TTC549 (cell line): Measurements from ENCODE around the gene CAPSL.
"Not testable (repeated sequence)": the region's sequence is repeated elsewhere in the genome, so short reads cannot be mapped to it uniquely, and the experiment has no call there.

ENCODE experiments used
- FAIRE-seq: peaks from 2 replicates; lab custom pipeline; 2012; peaks lifted over from hg19 to GRCh38; lab: Jason Lieb, UNC

CAPSL gene

GRCh38 chr5:35938568-35939227, at the start of gene CAPSL:
Gene CAPSL, minus strand, starts transcription at chr5:35938622. Its CDS starts 17,502 bp downstream, at chr5:35921120.
- no peak for FAIRE-seq

DNA sequence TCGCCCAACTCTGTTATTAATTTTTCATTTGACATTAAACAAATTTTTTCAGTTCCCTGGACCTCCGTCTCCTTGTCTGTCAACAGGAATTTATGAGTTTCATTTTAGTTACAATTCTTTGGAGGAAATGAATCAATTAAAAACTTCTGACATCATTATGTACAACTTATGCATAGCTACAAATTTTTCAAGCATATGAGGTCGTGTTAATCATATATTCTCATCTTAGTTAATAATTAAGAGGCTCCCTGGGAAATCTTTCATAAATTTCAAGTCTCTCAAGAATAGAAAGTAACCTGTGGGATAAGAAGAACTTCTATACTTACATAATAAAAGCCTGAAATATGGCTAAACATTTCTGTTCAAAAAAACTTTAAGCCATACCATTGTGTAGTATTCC, 49.4 kb upstream of the CAPSL start:
- no peak for FAIRE-seq

DNA sequence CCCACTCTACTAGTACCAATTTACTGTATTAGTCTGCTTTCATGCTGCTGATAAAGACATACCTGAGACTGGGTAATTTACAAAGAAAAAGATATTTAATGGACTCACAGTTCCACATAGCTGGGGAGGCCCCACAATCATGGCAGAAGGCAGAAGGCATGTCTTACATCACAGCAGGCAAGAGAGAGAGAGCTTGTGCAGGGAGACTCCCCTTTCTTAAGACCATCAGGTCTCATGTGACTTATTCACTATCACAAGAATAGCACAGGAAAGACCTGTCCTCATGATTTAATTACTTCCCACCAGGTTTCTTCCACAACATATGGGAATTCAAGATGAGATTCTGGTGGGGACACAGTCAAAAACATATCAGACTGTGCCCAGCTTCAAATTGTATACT, 41.3 kb upstream of the CAPSL start:
- FAIRE-seq: no peak

DNA sequence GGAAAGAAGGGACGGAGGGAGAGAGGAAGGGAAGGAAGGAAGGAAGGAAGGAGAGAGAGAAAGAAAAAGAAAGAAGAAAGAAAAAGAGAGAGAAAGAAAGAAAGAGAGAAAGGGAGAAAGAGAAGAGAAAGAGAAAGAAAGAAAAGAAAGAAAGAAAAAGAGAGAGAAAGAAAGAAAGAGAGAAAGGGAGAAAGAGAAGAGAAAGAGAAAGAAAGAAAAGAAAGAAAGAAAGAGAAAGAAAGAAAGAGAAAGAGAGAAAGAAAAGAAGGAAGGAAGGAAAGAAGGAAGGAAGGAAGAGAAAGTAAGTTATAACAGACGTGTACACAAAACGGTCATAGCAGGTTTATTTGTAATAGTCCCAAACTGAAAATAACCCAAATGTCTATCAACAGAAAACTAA, 38.4 kb upstream of the CAPSL start:
- not testable (repeated sequence) for FAIRE-seq

- FAIRE-seq: no peak
Measured at GRCh38 chr5:35974570-35974969, 36.1 kb upstream of the CAPSL start.

DNA sequence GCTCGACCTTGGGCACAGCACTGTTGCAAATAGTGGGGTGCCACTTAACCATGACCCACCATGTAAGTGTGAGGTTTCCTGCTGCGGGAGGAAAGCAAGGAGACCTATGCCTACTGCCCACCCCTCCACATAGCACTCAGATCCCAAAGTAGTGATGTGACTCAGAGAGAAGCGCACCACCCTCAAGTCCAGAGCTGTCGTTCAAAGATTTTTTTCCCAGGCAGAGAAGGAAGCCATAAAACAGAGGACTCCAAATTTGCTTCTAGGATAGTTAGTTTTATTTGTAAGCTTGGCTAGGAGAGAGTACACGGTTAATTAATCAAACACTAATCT, 33.4 kb upstream of the CAPSL start:
- no peak for FAIRE-seq

GRCh38 chr5:35971186-35971877, 32.9 kb upstream of the CAPSL start:
- no peak for FAIRE-seq

DNA sequence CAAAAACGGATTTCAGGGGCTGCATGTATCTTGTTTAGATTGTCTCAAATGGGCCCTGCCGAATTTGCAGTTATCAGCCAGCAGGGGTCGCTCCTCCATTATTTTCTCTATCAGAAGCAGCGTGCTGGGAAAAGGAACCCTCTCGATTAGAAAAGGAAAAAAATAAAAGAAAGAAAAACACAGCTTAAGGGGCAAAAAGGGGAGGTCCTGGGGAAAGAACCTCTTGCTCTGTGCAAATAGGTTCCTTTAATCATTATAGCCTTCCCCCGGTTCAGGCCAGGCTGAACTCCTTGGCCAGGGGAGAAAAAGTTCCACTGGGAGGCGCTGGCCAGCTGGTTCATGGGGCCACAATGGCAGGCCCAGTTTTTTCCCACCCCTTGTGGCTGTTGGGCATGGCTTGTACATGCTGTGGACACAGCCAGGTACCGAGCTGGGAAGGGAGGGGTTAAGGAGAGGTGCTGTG, 25.0 kb upstream of the CAPSL start:
- no peak for FAIRE-seq

GRCh38 chr5:35960328-35960727, 21.9 kb upstream of the CAPSL start:
- FAIRE-seq: no peak

DNA sequence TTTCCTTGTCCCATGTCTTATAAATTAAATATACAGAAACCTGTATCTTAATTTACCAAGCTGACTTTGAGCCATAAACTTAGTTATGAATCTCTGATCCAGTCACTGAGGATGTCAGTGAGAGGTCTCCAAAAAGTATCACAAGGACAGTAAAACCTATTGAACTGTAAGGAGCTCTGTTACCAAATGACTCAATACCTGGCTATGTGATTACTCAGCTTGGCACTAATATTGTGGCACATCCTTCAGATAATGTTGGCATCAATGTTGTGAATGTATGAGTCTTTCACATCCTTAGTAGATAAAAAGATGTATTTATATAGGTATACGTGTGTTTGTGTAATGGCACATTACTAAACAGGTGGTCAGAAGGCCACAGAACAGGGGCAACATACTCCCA, 18.0 kb upstream of the CAPSL start:
- no peak for FAIRE-seq

DNA sequence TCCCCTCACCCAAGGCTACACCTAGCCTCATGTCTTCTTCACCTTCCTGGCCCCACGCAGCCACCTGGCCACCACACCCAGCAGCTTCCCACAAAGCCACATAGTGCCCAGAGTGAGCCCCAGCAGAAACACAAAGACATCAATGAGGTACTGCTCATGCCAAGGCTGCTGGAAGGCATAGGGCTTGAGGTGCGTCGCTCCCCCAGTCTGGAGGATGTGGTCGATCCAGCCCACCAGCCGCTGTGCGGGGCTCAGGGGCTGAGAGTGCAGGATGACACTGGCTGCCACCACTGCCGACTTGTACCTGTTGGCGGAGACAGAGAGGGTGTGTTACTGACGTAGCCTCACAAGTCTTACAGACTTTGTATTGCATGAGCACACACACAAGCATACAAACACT, 15.8 kb upstream of the CAPSL start:
- FAIRE-seq: no peak

DNA sequence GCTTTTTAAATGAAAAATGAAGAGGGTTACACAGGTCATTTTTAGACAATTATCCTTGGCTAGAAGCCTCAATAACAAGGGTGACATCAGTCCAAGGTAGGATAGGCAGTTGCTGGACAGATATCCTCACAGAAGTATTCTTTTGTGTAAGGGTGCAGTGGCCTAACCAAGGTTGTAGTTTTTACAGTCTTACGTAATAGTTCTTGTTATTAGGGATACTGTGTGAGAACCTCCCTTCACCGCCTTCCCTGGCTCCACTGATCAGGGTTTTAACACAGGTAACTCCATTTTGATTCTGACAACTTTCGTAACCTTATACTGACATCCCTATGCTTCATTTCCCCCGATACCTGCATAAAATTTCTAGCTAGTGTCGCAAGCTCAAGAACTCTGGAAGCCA, 8.7 kb upstream of the CAPSL start:
- no peak for FAIRE-seq

GRCh38 chr5:35939639-35940038, 1.2 kb upstream of the CAPSL start:
- no peak for FAIRE-seq

GRCh38 chr5:35926389-35927051, 11.9 kb downstream of the CAPSL start:
- FAIRE-seq: no peak

- no peak for FAIRE-seq
Measured at GRCh38 chr5:35924950-35925722, 13.3 kb downstream of the CAPSL start.

- no peak for FAIRE-seq
Measured at GRCh38 chr5:35924122-35924949, 14.1 kb downstream of the CAPSL start.

DNA sequence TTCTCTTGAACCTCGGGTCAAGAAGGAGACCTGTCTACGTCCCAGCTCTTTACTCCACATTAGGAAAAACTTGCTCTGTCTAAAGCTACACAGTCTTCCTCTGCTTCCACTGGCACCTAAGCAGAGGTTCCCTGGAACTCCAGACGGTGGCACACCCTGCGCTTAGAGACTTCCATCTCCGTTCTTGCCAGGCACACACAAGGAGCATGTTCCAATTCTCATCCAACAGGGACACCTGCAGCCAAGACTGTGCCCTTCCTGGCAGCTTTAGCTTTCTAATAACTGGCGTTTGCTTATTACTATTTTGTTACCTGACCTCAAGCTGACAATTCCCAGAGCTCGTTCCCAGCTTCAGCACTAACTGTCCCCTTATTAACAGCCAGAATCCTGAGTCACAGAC, 16.0 kb downstream of the CAPSL start:
- no peak for FAIRE-seq

- FAIRE-seq: no peak
Measured at GRCh38 chr5:35921930-35922329, 16.5 kb downstream of the CAPSL start.

DNA sequence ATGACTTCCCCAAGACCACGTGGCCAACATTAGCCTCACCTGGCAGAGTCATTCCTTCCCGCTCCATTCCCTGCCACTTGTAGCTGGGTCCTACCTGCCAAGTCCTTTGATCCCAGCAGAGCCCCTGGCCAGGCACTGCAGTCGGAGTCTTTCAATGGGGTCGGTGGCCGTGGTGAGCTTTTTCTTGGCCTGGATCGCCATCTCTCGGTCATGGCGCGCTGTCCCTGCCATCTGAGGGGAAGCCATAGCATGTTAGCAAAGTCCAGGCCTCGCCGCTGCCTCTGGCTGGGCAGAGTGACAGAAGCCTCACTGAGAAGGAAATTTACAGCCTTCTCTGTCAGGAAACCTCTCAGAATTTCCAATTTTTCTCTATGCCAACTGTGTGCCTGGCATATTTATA, 17.5 kb downstream of the CAPSL start:
- FAIRE-seq: no peak

GRCh38 chr5:35919191-35919590, 19.2 kb downstream of the CAPSL start:
- no peak for FAIRE-seq

DNA sequence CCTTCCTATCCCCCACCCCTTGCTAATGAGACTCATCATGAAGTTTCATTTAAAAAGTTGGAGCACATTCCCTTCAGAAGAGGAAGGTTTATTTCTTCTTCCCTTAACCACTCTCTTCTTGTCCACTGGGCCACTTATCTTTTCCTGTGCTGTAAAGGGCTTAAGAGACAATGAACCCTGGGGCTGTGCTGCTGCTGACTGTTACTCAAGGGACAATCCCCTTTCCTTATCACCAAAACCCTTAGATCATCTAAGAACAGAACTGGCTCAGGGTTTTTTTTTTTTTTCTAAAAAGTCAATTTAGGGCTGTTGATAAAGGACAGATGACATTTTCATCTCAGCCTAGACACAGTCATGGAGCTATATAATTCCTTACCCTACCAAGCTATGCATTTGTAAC, 29.6 kb downstream of the CAPSL start:
- FAIRE-seq: no peak

- FAIRE-seq: no peak
Measured at GRCh38 chr5:35908228-35908627, 30.2 kb downstream of the CAPSL start.
